HG03045 (cell line): ENCODE results near the gene KRT16.
"Not testable (repeated sequence)": the region's sequence is repeated elsewhere in the genome, so short reads cannot be mapped to it uniquely, and the experiment has no call there.

ENCODE experiments used
- ATAC-seq: cut with Tn5 transposase; IDR thresholded peaks from one replicate; pipeline ENCODE4 v1.9.1; 2021; ENCODE audit warnings: mild to moderate bottlenecking, moderate library complexity; ENCODE audit not compliant: unreplicated experiment

Gene KRT16

DNA sequence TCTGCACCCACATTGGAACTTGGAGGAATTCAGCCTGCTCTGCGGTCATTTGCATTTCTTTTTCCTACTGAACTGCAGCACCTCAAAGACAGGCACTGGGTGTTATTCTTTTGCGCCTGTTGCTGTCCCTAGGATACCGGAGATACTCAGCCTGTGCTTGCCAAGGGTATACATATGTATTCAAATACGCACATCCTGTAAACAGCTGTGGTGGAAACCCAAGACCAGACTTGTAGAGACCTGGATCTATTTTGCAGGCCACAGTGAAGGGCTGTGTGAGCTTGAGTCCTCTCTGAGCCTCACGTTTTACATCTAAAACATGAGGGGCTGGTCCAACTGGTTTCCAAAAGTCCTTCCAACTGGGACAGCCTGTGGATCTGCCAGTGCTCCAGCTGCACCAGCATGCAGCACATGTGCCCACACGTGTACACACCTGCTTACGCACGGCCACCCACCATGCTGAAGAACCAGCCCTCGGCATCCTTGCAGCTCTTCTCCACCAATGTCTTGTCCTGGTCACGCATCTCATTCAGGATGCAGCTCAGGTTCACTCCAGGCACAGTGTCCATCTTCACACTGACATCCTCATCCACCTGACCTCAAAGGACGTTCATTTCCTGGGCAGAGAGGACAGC is 16.2 kb upstream of the KRT16 start:
- not testable (repeated sequence) for ATAC-seq

DNA sequence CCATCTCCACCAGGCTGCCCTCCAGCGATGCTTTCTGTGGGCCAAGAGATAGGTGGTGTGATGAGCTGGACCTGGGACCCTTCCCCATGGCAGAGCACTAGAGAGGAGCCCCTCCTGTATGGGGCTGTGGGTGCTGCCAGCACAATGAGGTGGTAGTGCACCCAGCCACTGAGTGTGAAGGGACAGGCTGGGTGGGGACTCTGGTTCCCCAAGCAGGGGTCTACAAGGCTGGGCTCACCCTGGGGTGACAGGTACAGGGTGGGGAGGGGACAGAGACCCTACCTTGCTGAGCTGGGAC is 15.5 kb upstream of the KRT16 start:
- ATAC-seq, result not testable (repeated sequence)

DNA sequence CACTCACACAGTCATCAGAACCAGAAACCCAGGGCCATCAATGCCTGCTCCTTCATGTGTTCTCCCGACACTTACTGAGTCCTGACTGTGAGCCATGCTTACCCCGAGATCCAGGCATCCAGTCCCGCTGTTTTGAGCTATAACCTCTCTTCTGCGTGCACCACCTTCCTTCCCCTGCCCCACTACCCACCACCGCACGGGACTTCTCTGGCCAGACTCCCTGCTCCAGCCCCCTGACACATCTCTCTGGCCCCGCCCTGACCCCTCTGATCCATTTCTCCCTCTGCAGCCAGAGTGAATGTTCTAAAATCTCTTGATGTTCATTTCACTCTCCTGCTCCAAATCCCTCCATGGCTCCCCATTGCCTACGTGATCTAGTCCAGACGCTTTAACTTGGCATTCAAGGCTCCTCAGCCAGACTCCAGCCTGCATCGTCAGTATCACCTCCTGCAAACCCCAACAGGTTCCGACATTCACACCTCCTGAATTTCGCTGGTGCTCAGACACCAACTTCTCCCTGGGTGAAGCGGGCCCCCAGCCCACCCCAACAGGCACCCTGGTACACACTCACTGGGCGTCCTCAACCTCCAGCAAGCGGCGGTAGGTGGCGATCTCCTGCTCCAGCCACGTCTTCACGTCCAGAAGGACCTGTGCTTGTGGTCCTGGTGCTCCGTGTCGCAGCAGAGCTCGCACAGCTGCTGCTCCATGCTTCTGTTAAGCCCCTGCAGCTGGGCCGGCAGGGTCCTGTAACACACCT is 14.9 kb upstream of the KRT16 start:
- ATAC-seq, result no peak

DNA sequence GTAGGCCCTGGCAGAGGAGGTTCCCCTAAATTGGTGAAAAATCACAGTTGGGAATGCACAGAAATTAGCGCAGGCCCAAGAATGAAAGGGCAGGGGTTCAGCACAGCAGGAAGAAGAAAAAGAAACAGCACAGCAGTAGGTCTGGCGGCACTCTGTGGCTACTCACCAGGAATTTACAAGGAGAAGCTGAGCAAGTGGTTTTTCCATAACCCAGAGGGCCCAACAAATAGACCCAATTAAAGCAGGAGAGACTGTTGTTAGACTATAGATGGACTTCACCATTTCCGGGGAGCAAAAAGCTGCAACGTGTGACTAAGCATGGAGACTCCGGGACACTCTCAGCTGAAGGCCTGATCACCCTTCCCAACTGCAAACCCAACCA is 14.3 kb upstream of the KRT16 start:
- ATAC-seq, result not testable (repeated sequence)

DNA sequence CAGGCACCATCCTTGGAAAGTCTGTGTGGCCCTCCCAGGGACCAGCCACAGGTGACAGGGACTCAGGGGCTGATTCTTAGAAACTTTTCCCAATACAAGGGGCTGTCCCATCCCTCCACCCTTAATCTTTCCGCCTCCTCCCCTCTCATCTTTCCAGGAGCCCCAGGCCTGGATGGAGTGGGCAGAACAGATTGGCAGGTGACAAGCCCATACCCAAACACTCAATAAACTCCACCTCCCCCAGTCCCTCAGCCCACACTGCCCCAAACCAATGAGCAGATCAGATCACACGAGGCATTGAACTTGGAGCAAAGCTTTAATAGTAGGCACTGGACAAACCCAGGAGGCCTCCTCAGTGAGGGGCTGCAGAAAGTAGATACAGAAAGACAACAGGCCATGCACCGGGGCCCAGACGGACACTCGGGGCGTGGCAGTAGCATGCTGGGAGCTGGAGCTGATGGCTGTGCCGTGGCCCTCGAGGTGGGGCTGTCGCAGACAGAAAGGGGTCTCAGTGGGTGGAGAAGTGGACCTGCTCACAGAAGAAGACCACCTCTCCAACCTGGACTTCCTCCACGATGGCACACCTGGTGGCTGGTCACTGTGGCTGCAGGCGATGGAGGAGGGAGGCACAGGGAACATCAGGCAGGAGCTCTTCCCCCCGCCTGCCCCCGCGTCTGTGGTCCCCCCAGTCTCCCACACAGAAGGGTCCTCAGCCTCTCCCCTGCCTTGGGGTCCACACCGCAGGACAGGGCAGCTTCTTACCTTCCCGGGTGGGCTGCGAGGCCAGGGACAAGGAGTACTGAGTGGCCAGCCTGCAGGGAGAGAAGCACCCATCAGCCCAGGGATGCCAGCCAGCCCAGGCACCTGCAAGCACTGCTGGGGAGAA is 13.7 kb upstream of the KRT16 start:
- ATAC-seq, result not testable (repeated sequence)

DNA sequence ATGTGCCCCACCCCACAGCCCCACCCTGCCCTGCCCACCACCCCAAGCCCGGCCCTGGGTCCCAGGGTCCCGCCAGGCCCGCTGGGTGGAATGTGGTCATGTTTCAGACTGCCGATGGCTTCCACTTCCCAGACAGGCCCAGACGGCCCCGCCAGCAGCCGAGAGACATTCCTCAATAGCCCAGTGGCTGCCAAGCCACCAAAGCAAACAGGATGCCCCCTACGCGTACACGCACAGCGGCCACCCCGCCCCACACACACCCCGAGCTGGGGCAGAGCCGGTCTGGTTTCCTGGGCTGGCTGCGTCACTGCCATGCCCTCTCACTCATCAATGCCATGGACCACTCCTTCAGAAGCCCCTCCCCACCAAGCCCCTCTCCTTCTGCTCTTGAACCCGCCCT is 13.0 kb upstream of the KRT16 start:
- ATAC-seq, result no peak

DNA sequence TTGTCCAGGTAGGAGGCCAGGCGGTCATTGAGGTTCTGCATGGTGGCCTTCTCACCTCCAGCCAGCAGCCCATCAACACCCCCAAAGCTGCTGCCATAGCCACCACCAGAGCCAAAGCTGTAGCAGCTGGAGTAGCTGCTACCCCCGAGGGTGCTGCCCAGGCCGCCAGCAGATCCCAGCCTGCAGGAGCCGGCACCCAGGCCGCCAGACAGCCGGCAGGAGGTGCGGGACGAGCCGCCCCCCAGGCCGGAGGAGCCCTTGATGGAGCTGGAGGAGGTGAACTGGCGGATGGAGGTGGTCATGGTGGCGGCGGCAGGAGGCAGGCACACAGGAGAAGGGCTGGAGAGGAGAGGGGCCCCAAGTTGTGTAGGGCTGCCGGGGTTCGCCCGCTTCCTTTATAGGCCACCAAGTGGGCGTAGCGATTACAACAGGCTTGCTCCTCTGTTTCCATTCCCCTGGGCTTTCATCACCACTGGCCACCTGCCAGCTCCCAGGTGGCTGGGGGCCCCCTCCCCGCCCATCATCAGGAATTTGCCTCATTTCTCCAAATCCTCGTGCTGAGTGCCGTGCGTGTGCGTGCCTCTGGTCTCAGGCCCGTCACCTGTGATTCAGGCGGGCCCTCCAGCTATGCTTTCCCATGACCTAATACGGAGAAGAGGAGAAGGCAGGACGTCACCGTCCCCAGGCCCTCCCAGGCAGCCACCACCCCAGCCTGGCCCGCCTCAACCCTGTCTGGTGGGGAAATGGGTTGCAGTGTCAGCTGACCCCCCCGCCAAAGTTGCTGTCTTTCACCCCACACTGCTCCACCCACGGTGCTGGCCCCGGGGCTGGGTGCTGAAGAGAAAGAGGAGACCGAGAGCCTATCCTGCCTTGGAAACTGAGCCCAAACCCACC is 11.9 kb upstream of the KRT16 start, which contains the start of gene KRT17:
KRT17 (minus strand) TSS at position 368 of the 894 bp plus-strand sequence; CDS start at position 302, 66 bp downstream.
- no peak for ATAC-seq

DNA sequence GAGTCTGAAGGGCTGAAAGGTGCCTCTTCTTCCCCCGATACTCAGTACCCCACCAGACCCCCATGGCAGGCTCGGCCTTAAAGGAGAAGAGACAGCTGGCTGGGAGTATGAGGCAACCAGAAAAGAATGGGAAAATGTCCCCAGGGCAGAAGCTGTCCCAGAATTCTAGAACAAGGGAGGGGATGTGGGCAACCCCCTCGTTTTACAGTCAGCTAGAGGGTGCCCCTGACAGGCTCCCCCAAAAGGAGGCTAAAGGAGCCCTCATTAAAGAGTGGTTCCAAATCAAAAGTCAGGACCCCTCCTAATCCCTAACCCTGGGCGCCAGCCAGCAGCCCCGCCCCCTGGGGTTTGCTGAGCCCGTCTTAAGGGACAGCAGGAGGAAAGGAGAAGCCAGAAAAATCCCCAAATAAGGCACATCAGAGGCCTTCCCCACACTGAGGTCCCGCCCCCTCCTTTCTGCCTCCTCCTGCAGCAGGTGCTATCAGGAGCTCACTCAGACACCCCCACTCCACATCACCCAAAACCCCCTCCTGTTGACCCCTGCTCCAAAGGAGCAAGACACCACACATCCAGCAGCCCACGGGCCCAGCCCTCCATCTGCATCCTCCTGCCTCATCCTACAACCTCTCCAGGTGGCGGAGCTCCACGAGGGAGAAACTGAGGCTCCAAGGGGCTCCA is 10.8 kb upstream of the KRT16 start:
- not testable (repeated sequence) for ATAC-seq

DNA sequence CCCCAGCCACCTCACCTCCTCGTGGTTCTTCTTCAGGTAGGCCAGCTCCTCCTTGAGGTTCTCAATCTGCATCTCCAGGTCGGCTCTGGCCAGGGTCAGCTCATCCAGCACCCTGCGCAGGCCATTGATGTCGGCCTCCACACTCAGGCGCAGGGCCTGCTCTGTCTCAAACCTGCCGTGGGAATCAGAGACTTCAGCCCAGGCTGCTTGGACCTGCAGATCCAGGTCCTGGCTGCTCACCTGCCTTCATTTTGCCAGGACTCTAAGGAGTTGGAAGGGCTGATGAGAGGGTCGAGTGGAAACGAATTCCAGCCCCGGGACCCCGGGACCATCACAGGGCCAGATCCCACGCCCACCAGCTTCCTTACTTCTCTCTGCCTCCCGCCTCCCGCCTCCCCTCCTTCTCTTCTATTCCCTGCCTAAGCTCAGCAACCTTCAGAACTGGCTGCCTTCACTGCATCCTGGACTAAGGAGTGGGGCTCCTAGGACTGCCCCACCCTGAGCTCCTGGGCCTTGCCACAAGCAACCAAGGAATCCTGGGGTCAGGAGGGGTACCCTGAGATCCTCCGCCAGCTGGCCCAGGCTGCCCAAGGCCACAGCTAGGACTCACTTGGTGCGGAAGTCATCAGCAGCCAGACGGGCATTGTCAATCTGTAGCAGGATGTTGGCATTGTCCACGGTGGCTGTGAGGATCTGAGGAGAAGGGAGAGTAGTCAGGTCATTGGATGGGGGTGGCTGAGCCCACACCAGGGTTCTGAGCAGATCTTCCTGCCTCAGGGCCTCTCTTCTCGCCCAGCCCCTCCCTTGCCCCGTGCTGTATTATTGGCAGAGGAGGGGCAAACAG is 10.0 kb upstream of the KRT16 start:
- not testable (repeated sequence) for ATAC-seq

DNA sequence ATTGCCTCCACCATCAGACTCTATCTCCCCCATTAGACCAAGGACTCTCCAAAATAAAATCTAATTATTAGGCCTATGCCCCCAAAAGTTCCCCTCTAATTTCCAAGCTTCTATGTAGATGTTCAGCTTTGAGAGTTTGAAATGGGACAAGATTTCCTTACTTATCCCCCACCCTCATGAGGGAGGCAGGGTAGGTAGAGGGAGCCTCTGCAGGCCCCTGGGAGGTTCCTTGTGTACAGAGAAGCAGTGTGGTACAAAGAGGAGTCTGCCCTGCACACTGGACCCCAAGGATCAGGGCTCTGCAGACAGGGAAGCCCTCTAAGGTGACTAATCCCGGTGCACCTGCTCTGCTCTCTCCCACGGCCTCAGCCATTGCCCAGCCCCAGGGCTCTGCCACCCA is 9.3 kb upstream of the KRT16 start:
- no peak for ATAC-seq

DNA sequence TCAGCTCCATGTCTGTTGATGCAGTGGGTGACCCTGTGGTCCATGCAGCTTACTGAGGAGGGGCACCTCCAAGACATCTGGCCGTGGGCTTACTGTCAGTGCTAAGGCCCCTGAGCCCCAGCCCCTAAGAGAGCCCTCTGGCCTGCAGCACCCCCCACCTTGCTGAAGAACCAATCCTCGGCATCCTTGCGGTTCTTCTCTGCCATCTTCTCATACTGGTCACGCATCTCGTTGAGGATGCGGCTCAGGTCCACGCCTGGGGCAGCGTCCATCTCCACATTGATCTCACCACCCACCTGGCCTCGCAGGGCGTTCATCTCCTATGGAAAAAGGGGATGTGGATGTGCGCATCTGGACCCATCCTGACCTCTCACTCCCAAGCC is 8.9 kb upstream of the KRT16 start:
- ATAC-seq, result not testable (repeated sequence)

DNA sequence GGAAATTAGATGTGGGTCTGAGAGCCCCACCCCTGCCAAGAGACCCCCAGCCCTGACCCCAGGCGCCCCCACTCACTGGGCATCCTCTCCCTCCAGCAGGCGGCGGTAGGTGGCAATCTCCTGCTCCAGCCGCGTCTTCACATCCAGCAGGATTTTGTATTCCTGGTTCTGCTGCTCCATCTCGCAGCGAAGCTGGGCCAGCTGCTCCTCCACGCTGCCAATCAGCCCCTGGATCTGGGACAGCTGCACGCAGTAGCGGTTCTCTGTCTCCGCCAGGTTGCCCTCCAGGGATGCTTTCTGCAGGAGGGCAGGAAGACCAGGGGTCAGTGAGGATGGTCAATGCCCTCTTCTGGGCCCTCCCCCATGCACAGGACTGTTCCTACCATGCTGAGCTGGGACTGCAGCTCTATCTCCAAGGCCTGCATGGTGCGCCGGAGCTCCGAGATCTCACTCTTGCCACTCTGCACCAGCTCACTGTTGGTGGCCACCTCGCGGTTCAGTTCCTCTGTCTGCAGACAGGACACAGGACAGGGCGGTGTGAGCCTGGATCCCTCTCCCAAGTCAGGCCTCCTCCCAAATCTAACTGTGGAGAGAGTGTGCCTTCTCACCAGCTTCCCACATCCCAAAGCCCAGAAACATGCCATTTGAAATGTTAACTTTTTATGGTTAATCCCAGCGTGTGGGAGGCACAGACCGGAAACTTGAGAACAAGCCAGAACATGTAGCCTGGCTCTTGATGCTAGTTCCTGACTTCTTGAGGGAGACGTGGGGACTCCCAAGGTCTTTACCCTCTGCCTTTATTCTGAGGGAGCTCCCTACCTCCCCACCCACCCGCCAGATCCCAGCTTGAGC is 8.2 kb upstream of the KRT16 start:
- ATAC-seq, result no peak

DNA sequence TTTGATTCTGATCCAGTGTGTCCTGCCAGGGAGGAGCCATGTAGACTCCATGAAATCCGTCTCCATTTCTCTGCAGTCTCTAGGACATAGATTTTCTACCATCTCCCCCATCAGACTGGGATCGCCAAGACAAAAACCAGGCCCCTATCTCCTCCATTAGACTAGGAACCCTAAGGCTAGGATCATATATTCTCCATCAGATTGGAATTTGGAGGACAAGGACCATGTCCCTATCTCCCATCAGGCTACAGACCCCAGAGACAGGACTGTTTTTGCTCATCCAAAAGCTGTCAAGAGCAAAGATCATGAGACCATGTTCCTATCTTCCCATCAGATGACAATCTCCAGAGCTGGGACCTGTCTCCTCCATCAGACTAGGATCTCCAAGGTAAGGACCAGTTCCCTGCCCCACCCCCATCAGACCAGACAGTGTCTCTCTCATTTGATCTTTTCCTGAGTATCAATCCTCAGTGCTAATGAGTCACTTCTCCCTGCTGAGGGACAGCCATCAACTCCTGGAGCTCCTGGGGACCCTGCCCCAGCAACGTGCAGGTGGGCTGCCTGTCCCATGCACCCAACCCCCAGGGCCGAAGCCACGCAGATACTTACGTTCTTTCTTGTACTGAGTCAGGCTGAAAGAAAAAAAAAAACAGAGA is 7.5 kb upstream of the KRT16 start:
- not testable (repeated sequence) for ATAC-seq

DNA sequence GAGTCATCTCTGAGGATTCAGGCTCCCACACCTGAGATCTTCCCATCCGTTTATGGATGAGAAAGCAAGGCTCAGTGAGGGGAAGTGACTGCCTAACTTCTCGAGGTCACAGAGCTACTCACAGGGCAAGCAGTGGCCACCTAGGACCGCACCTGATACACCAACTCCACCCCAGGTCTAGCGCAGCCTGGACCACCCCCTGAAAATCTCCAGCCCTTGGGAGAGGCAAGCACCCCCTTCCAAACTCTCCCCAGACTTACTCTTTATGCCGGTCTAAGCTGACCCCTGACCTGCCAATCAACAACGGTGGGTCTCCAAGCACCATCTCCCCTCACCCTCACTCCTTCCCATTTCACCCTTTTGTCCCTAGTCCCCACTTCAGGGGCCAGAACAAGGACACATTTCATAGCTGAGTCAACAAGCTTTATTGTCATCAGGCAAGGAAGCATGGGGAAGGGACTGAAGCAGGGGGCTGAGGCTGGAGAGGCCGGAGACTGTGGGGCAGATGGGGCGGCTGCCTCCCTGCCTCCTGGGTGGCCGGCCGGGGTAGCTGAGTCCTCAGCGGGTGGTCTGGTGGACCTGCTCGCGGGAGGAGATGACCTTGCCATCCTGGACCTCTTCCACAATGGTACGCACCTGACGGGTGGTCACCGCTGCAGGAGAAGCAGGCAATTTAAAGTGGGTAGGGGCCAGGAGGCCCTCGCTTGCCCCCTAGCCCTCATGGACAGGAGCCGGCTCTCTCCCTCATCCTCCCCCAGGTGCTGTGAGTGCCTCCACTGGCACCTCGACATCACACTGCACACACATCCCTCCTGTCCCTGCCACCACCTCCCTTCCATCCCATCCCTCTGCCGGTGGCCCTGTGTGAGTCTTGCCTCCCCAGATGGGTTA is 6.7 kb upstream of the KRT16 start:
- ATAC-seq, result no peak

DNA sequence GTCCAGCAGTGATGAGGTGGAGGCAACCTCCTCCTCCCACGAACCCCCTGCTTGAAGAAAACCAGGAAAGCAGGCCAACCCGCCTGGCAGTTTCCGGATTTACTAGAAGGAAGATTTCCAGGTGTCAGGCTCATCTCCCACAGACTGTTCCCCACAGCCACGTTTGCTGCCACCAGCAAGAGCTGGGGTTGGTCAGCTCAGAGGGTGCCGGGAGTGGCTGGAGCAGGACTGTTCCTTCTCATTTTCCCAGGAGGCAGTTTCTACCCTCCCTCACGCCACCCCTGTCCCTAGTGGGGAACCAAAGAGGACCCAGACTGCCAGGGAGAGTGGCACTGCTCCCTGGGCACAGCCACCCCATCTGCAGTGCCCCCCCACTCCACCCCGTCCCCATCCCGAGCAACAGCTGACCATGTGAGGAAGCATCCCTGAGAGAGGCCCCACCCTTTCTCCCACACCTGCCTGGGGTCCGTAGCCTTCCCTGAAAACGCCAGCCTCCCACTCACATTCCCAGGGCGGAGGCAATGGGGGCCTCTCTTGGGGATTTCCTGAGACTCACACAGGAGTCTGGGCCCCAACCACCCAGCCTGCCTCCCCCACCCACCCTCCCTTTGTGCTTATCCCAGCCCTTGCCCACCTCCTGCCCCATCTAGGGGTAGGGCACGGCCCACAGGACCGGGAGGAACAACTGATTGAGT is 5.9 kb upstream of the KRT16 start:
- ATAC-seq, result no peak

DNA sequence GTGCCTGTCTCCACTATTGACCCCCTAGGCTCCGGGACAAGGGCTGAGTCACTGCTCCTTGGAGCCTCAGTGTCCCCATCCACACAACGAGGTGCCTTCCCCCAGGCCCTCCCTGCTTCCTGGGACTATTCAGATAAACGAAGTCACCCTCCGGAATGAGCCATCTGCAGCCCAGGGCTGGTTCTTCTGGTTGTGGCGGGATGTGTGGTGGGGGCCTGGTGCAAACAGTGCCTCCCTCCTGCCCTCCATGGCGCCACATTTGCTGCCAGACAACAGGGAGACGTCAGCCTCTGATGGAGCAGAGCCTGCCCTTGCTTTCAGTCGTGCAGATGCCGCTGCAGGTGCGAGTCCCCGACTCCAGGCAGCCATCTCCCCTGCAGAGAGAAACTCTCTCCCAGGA is 5.1 kb upstream of the KRT16 start:
- no peak for ATAC-seq
